Stimulated activated CD8-positive, alpha-beta memory T cell treated with anti-CD3 and anti-CD28 coated beads, Interleukin-15, amount 100 ng/mL, for 4 hours (primary cell): ENCODE measurements around the gene LIF.
A peak's percentile ranks its signal among the peaks of the same experiment; 100 is the strongest.

Source experiments
- DNase-seq, 2 donors: peaks; one replicate each; pipeline ENCODE4 v3.0.0-alpha.2; 2020; ENCODE audit warnings: low read depth in 2 of 2

LIF gene

DNA sequence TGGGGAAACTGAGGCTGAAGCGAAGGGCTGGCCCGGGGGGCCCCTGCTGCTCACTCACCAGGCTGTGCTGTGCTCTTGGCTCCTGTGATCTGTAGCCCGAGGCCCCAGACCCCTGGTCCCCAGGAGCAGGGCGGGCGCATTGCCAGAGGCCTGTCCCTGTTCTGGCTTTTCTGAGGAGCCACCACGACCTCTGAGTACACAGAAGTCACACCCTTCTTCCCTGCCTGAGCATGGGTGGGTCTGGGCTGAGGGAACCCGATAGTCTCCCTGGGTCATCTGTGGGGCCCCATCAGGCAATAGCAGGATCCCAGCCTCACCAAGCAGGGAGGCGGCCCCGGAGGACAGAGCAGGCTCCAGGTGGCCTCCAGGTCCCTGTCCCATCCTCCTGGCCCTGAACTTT, 37.6 kb upstream of the LIF start:
- DNase-seq = no peak

GRCh38 chr22:30283342-30283741, 36.8 kb upstream of the LIF start:
- no peak for DNase-seq

GRCh38 chr22:30282616-30283046, 36.1 kb upstream of the LIF start:
- no peak for DNase-seq

DNA sequence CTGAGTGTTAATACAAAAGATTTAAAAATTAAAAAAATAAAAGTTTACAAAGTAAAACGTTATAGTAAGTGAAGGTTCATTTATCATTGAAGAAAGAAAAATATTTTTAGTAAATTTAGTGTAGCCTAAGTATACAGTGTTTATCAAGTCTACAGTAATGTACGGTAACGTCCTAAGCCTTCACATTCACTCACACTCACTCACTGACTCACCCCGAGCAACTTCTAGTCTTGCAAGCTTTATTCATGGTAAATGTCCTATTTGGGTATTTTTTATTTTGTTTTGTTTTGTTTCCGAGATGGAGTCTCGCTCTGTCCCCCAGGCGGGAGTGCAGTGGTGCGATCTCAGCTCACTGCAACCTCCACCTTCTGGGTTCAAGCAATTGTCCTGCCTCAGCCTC, 33.9 kb upstream of the LIF start:
- no peak for DNase-seq

GRCh38 chr22:30279932-30280331, 33.4 kb upstream of the LIF start:
- DNase-seq = no peak

DNA sequence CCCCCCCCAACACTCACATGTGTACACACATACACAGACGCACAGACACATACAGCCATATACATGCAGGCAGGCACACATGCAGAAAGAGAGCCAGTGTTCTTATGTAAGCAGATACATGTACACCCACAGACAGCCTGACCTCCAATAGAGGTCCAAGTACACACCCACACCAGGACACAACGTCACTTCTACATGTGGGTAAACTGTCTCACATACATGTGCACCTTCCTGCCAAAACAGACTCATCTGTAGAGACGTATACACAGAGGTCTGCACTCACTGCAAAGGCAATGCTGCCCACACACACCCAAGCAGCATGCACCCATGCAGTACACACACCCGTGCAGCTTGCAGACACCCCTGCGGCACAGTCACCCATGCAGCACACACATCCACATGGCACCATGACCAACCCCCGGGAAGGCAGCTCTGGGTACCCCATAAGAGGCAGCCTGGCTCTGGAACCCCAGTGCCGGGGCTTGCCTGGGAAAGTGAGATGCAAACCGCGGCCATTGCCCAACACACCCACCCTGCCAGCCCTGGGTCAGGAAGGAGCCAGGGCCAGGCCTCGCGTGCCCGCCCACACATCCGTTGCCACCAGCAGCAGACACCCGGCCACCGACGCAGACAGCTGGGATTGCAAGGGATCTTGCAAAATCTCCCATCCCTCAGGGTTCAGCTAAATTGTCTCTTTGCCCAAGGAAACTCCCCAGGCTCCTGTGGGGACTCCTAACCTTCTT, 32.7 kb upstream of the LIF start:
- DNase-seq = no peak

DNA sequence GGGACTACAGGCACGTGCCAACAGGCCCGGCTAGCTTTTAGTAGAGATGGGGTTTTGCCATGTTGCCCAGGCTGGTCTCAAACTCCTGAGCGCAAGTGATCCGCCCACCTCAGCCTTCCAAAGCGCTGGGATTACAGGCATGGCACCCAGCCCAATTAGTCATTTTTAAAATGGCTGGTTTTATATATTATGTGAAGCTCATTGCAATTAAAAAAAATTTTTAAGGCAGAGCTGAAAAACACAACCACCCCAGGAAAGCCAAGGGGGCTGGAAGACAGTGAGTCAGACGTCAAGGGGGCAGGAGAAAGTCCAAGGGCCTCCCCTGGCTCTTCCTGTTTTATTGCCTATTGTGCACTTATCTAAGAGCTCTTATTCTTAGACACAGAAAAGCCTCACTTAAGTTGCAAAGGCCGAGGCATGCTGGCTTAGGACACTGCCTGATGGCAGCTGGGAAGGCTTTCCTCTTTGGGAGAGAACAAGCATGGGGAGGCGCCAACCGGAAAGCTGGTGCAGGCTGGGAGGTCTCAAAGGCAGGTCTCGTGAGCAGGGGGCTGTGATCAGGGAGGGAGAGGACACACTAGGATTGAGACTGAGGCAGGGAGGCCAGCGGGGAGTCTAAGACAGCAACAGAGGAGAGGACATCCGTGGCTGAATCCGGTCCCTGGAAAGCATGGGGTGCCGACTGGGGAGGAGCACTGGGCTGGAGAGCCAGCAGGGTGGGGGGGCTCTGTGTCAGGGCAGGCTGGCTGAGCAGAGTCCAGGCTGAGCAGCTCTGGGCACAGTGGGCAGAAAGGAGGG, 31.2 kb upstream of the LIF start:
- DNase-seq = no peak

GRCh38 chr22:30276039-30276438, 29.5 kb upstream of the LIF start:
- no peak for DNase-seq

- DNase-seq = no peak
Observed at GRCh38 chr22:30275625-30276024, 29.1 kb upstream of the LIF start.

GRCh38 chr22:30274437-30274812, 27.9 kb upstream of the LIF start:
- DNase-seq = no peak

- no peak for DNase-seq
Observed at GRCh38 chr22:30273711-30274436, 27.3 kb upstream of the LIF start.

- DNase-seq = no peak
Observed at GRCh38 chr22:30272781-30273601, 26.4 kb upstream of the LIF start.

DNA sequence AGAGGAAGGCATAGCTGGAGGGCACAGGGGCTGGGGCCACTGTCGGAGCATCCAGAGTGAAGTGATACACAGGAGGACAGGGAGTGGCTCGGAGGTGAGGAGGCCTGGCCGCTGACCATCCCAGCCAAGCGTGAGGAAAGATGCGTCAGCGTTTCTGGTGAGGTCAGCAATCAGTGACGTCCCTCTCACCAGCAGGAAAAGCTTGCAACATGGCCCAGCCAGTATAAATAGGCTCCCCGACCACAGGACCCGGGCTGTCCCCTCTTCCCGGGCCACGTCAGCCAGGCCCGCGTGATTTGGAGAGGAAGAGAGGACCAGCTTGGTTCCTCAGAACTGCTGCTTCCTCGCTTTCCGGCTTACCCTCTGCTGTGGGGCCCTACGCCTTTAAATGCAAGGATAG, 24.3 kb upstream of the LIF start:
- no peak for DNase-seq

DNA sequence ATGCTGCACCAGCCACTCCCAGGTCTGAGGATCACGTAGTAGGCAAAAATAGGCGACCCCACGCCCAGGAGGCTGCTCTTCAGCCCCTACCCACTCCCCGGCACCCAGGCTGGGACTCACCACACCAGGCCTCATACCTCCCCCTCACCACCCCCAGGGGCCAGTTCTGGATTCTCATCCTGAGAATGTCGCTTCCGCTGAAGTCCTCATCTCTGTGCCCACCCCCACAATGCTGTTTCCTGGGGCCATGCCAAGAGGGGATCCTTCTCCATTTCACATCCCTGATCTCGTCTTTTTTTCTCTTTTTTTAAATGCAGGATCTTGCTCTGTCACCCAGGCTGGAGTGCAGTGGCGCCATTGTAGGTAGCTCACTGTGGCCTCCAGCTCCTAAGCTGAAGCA, 21.8 kb upstream of the LIF start:
- no peak for DNase-seq

- no peak for DNase-seq
Observed at GRCh38 chr22:30267382-30268302, 21.1 kb upstream of the LIF start.

GRCh38 chr22:30266445-30267381, 20.2 kb upstream of the LIF start, which contains the start of gene OSM:
OSM (minus strand) TSS chr22:30266851; CDS start chr22:30266799, 52 bp downstream.
- DNase-seq = peak; percentile 46 to 55

DNA sequence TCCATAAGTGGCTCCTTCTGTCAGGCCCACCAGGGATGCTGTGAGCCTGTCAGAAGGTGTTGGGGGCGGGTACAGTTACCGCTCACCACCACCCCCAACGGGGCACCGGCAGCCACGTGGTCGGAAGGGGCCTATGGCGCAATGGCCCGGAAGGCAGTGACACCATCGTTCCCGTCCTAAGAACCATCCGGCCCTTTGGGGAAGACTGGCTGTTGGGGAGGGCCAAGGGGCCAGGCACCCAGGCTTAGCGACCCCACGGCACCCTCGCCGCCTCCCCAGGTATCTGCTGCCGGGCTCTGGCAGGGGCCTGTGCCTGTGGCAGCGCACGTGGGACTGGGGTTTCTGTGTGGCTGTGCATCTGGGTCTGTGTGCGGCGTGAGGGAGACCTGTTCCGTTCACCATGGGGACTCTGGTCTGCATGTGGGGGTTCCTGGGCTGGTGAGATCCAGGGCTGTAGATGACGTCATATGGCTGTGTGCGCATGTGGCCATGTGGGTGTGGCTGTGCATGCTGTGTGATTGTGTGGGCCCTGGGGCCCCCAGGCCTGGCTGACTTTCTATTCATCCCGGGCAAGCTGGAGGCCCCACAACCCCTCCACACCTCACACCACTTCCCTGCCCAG, 19.4 kb upstream of the LIF start:
- peak; percentile 69 to 82 for DNase-seq

GRCh38 chr22:30265131-30265720, 18.7 kb upstream of the LIF start:
- DNase-seq = no peak

DNA sequence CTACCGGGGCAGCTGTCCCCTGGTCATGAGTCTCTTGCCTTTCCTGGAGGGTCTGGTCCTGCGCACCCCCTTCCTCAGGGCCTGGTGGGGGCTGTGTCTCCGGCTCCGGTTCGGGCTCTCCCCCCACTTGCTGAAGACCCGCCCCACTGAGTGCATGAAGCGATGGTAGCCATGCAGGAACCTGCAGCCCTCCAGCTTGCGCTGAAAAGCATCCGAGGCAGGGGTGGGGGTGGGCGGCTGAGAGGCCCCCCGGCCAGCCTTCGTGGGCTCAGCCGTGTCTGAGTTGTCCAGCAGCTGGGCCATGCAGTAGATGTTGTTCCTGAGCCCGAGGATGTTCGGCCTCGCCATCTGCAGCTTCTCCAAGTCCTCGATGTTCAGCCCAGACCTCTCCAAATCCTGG, 17.3 kb upstream of the LIF start:
- no peak for DNase-seq
